ENCODE measurements around the gene NELFA.

The NELFA gene

DNA sequence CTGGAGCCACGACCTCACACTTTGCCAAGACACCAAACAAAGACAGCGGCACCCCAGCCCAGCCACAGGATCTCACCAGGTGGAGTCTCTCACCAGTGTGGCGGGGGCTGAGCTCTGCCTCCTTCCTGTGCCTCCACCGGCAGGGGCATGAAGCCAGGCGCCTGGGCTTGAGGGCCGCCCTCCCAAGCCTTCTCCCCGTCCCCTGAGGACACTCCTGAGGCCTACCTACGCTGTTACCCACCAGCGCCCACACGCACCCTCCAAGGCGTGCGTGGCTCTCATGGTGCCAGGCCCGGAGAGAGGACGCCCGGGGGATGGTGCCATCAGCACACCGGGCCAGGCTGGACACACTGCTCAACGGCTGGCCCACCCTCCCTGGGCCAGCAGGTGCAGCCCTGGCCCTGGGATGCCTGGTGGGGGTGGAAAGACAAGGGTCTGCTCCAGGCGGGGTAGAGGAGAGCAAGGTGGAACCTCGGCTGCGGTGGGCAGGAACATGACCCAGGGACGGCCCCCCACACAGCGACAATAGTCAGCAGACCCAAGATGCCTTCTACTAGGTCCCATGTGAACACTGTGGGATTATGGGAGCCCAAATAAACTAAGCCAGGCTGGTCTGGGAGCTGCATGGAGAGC lies 22.1 kb downstream of the NELFA start:
- DNase-seq (ENCODE audit: low read depth) = no peak
- H3K4me3 ChIP-seq (ENCODE audit: control insufficient read depth, low read depth, low read length) = no peak overlapping the region
- TF ChIP-seq, protein P1, sequence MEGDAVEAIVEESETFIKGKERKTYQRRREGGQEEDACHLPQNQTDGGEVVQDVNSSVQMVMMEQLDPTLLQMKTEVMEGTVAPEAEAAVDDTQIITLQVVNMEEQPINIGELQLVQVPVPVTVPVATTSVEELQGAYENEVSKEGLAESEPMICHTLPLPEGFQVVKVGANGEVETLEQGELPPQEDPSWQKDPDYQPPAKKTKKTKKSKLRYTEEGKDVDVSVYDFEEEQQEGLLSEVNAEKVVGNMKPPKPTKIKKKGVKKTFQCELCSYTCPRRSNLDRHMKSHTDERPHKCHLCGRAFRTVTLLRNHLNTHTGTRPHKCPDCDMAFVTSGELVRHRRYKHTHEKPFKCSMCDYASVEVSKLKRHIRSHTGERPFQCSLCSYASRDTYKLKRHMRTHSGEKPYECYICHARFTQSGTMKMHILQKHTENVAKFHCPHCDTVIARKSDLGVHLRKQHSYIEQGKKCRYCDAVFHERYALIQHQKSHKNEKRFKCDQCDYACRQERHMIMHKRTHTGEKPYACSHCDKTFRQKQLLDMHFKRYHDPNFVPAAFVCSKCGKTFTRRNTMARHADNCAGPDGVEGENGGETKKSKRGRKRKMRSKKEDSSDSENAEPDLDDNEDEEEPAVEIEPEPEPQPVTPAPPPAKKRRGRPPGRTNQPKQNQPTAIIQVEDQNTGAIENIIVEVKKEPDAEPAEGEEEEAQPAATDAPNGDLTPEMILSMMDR (conservative IDR thresholded peaks at IDR 0.05; ENCODE audit: control insufficient read depth, insufficient read depth, low read depth, low read length) = no peak

DNA sequence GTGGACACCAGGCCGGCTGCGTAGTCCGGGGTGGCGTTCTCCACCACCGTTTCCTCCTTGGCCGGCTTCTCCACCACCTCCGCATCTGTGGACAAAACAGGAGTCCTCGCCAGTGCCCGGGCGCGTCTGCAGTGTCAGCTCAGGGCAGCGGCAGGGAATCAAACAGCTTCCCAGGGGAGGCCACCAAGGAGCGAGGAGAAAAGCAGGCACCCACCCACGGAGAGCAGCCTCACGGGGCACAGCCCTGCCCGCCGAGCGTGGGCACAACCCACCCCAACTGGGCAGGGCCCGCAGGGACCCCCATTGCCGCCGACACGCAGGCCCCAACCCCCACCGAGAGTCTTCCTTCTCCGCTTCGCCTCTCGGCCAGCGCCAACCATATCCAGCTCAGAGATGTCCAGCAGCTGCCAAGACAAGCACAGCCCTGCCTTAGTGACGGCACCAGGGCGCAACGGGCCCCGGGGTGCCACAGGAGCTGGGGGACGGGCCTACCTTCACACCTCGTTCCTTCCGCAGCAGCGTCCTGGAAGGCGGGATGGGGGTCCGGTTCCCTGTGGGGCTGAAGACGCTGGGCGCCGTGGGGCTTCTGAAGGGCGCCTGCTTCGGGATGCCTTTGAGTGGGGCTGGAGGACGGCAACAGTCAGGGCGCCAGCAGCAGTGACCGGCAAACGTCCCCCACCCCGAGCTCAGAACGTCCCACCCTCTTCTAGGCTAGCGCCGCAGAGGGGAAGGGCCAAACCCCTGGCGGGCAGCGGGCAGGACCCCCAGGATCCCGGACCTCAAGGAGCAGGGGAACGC lies 22.8 kb downstream of the NELFA start:
- DNase-seq (ENCODE audit: low read depth) = no peak
- TF ChIP-seq, protein P1 (conservative IDR thresholded peaks at IDR 0.05; ENCODE audit: control insufficient read depth, insufficient read depth, low read depth, low read length) = no peak
- no peak overlapping the region for H3K4me3 ChIP-seq (ENCODE audit: control insufficient read depth, low read depth, low read length)

DNA sequence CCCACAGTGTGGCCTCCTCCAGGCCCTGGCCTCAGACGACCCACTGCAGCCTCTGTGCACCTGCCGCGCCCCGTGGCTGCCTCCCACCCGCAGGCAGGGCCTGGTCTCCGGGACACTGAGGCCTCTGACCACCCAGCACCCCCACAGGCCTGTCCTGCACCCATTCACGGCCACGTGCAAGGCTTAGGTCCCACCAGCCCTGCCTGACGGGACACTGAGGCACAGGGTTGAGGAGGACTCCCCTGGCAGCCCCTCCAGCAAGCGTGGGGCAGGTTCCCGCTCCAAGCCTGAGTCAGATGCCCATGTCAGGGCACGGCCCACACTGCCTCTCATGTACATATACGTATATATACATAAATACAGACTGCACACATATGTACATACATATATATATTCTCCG lies 23.5 kb downstream of the NELFA start:
- H3K4me3 ChIP-seq (ENCODE audit: control insufficient read depth, low read depth, low read length) = no peak overlapping the region
- TF ChIP-seq, protein P1 (conservative IDR thresholded peaks at IDR 0.05; ENCODE audit: control insufficient read depth, insufficient read depth, low read depth, low read length) = no peak
- DNase-seq (ENCODE audit: low read depth) = no peak

DNA sequence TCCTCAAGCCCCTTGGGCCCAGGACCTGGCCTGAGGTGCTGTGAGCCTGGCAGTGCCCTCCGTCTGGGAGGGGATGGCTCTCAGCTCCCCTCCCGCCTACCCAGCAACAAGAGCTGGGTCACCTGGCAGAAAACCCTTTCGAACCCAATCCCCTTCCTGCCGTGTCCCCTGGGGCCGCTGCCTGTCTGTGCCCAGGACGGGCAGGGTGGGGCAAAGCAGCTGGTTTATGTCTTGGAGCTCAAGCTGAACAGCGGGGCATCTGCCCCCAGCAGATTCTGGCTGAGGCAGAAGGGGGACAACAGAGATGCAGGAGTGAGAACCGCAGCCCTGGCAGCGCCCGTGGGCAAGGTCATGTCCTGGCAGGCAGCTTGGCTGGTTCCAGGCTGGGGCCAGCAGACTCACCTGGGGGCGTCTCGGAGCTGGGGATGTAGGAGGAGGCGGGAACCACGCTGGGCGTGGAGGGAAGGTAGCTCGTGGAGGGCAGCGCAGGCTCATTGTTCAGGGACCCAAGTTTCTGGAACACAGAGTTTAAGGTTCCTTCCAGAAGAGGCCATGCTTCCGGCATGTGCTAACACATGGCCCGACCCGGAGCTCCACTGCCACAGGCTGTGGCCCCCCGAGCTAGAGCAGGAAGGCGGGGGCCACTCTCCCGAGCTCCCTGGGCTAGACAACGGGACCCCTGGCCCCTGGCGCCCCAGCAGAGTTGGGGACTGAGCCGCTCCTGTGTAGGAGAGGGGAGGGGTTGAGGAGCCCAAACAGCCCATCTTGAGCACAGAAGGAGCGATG lies 24.2 kb downstream of the NELFA start:
- H3K4me3 ChIP-seq (ENCODE audit: control insufficient read depth, low read depth, low read length) = no peak overlapping the region
- TF ChIP-seq, protein P1 (conservative IDR thresholded peaks at IDR 0.05; ENCODE audit: control insufficient read depth, insufficient read depth, low read depth, low read length) = no peak
- no peak for DNase-seq (ENCODE audit: low read depth)

DNA sequence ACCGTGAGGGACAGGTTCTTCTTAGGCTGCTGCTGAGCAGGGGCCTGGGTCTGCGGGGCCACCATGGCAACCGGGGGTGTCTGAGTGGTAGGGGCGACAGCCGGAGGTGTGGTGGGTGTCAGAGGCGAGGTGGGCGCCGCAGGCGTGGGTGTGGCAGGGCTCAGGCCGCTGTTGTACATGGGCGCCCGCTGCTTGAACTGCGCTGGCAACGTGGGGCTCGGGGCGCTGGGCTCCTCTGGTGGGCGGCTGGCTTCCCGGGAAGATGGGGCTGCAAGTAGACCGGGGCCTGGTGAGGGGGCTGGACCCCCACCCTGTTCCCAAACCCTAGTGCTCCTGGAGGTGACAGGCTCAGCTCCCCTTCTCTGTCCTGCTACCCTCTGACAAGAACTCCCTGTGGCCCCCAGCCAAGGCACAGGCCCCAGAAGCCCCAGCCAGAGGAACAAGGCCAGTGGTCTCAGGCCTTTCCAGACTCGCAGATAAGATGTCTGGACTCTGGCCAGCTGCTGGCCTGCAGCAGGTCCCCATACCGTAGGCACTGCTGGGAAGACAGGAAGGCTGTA lies 24.8 kb downstream of the NELFA start:
- DNase-seq (ENCODE audit: low read depth) = no peak
- H3K4me3 ChIP-seq (ENCODE audit: control insufficient read depth, low read depth, low read length) = no peak overlapping the region
- TF ChIP-seq, protein P1 (conservative IDR thresholded peaks at IDR 0.05; ENCODE audit: control insufficient read depth, insufficient read depth, low read depth, low read length) = no peak

DNA sequence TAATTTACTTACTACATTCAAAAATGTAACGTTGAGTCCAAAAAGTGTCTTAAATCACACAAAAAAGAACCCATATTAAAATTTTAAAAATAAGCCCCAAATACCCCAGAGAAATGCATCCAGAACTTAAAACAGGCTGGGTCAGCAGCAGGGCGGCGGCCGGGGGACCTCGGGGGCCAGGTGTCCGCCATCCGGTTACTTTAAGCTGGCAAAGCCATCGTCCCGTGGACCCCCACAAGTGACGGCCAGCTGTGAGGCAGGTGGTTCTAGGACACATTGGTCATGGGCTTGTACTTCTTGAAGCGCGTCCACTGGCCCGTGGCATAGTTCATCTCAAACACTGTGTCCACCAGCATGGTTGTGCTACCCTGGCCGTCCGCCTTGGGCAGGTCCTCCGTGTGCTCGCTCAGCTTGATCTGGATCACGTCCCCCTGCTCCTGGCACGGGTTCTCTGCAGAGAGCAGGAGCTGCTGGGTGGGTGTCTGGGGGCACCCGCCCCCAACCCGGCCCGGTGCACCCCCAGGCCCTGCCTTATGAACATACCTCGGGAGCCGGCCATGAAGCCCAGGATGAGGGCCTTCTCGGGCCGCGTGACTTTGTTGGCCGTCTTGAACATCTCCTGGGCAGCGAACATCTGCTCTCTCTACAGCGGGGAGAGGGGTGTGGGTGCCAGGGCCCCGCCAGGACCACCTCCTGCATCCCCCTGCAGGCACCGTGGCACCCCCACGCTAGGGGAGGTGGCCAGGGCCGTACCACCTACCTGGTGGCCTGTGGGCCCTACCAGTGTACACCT lies 25.5 kb downstream of the NELFA start:
- no peak for DNase-seq (ENCODE audit: low read depth)
- TF ChIP-seq, protein P1 (conservative IDR thresholded peaks at IDR 0.05; ENCODE audit: control insufficient read depth, insufficient read depth, low read depth, low read length) = no peak
- H3K4me3 ChIP-seq (ENCODE audit: control insufficient read depth, low read depth, low read length) = no peak overlapping the region

All from fibroblast of mammary gland (primary cell).